Measurements from ENCODE around the gene RBM46.
"Not testable (repeated sequence)": the region's sequence is repeated elsewhere in the genome, so short reads cannot be mapped to it uniquely, and the experiment has no call there.

The RBM46 gene

GRCh38 chr4:154838155-154838554, 57.1 kb downstream of the RBM46 start:
- DNase-seq (ENCODE audit: low read depth): no peak

- no peak for DNase-seq (ENCODE audit: low read depth)
These were observed 57.6 kb downstream of the RBM46 start for GRCh38 chr4:154838694-154839093.

- DNase-seq (ENCODE audit: low read depth): no peak
These were observed 73.3 kb downstream of the RBM46 start for GRCh38 chr4:154854362-154854761.

GRCh38 chr4:154858166-154858565, 77.1 kb downstream of the RBM46 start:
- no peak for DNase-seq (ENCODE audit: low read depth)

- no peak for DNase-seq (ENCODE audit: low read depth)
These were observed 87.5 kb downstream of the RBM46 start for GRCh38 chr4:154868414-154869194.

- no peak for DNase-seq (ENCODE audit: low read depth)
These were observed 88.2 kb downstream of the RBM46 start for GRCh38 chr4:154869301-154869700.

- DNase-seq (ENCODE audit: low read depth): no peak
These were observed 91.1 kb downstream of the RBM46 start for GRCh38 chr4:154872198-154872597.

- DNase-seq (ENCODE audit: low read depth): not testable (repeated sequence)
These were observed 93.0 kb downstream of the RBM46 start for GRCh38 chr4:154874049-154874448.

- no peak for DNase-seq (ENCODE audit: low read depth)
These were observed 96.2 kb downstream of the RBM46 start for GRCh38 chr4:154877110-154877760.
